IPS-15b (cell line): Measurements from ENCODE around the gene LHFPL2.
"Not testable (repeated sequence)": the region's sequence is repeated elsewhere in the genome, so short reads cannot be mapped to it uniquely, and the experiment has no call there.

Source experiments
- H3K27me3 ChIP-seq: one replicate; pipeline ENCODE4 v1.6.1; 2013; ENCODE audit warnings: low read length; ENCODE audit not compliant: control insufficient read depth, insufficient read depth
- H3K36me3 ChIP-seq: one replicate; pipeline ENCODE4 v1.6.1; 2013; ENCODE audit warnings: low read length; ENCODE audit not compliant: control insufficient read depth, insufficient read depth
- H3K4me1 ChIP-seq: one replicate; pipeline ENCODE4 v1.6.1; 2013; ENCODE audit warnings: mild to moderate bottlenecking, low read length; ENCODE audit not compliant: control insufficient read depth, insufficient read depth
- H3K4me3 ChIP-seq: one replicate; pipeline ENCODE4 v1.5.1; 2013; ENCODE audit warnings: low read depth, low read length
- H3K9ac ChIP-seq: one replicate; pipeline ENCODE4 v1.6.1; 2013; ENCODE audit warnings: low read depth, mild to moderate bottlenecking, low read length
- H3K9me3 ChIP-seq: one replicate; pipeline ENCODE4 v1.6.1; 2013; ENCODE audit warnings: mild to moderate bottlenecking, low read length; ENCODE audit not compliant: control insufficient read depth, insufficient read depth

LHFPL2 gene

GRCh38 chr5:78627175-78627574 lies 21.4 kb downstream of the LHFPL2 start:
- H3K9ac ChIP-seq, result no peak overlapping the region
- H3K36me3 ChIP-seq, result peaks cover 9% of the 10 kb centered on the region
- H3K9me3 ChIP-seq, result no peaks in the 10 kb centered on the region
- no peak overlapping the region for H3K4me3 ChIP-seq
- H3K27me3 ChIP-seq, result no peaks in the 10 kb centered on the region
- H3K4me1 ChIP-seq, result no peaks in the 10 kb centered on the region

- no peak overlapping the region for H3K4me3 ChIP-seq
- no peaks in the 10 kb centered on the region for H3K27me3 ChIP-seq
- H3K9ac ChIP-seq, result no peak overlapping the region
- no peaks in the 10 kb centered on the region for H3K9me3 ChIP-seq
- peaks cover 9% of the 10 kb centered on the region for H3K36me3 ChIP-seq
- H3K4me1 ChIP-seq, result no peaks in the 10 kb centered on the region
Observed at GRCh38 chr5:78626009-78626571, 22.5 kb downstream of the LHFPL2 start.

- Histone ChIP-seq H3K9me3 (no peaks in the 10 kb centered on the region), H3K4me1 (no peaks in the 10 kb centered on the region), H3K27me3 (no peaks in the 10 kb centered on the region), H3K9ac (no peak overlapping the region), H3K4me3 (no peak overlapping the region), H3K36me3 (peaks cover 8% of the 10 kb centered on the region)
Observed at GRCh38 chr5:78624992-78625391, 23.6 kb downstream of the LHFPL2 start.

GRCh38 chr5:78624011-78624541 lies 24.5 kb downstream of the LHFPL2 start:
- H3K36me3 ChIP-seq, result peaks cover 8% of the 10 kb centered on the region

GRCh38 chr5:78622302-78622971 lies 26.1 kb downstream of the LHFPL2 start:
- H3K9me3 ChIP-seq, result no peaks in the 10 kb centered on the region
- peaks cover 8% of the 10 kb centered on the region for H3K36me3 ChIP-seq
- no peaks in the 10 kb centered on the region for H3K4me1 ChIP-seq
- no peaks in the 10 kb centered on the region for H3K27me3 ChIP-seq
- H3K9ac ChIP-seq, result no peak overlapping the region
- H3K4me3 ChIP-seq, result no peak overlapping the region

More at GRCh38 chr5:78624011-78624541, 24.5 kb downstream of the LHFPL2 start:
- Histone ChIP-seq H3K4me3 (no peak overlapping the region), H3K4me1 (no peaks in the 10 kb centered on the region), H3K9ac (no peak overlapping the region), H3K9me3 (no peaks in the 10 kb centered on the region), H3K27me3 (no peaks in the 10 kb centered on the region)

GRCh38 chr5:78621291-78621738 lies 27.3 kb downstream of the LHFPL2 start:
- Histone ChIP-seq H3K4me1 (no peaks in the 10 kb centered on the region), H3K36me3 (peaks cover 8% of the 10 kb centered on the region), H3K27me3 (no peaks in the 10 kb centered on the region), H3K9ac (no peak overlapping the region), H3K9me3 (no peaks in the 10 kb centered on the region), H3K4me3 (no peak overlapping the region)

GRCh38 chr5:78620119-78620518 lies 28.5 kb downstream of the LHFPL2 start:
- not testable (repeated sequence) for H3K9ac ChIP-seq, H3K4me1 ChIP-seq

GRCh38 chr5:78618303-78618702 lies 30.3 kb downstream of the LHFPL2 start:
- Histone ChIP-seq H3K9me3 (no peaks in the 10 kb centered on the region), H3K36me3 (peaks cover 4% of the 10 kb centered on the region), H3K27me3 (no peaks in the 10 kb centered on the region), H3K4me3 (no peak overlapping the region), H3K9ac (no peak overlapping the region), H3K4me1 (no peaks in the 10 kb centered on the region)

More at GRCh38 chr5:78620119-78620518, 28.5 kb downstream of the LHFPL2 start:
- not testable (repeated sequence) for H3K27me3 ChIP-seq, H3K9me3 ChIP-seq, H3K4me3 ChIP-seq, H3K36me3 ChIP-seq

- Histone ChIP-seq H3K4me1 (peaks cover 7% of the 10 kb centered on the region), H3K36me3 (peaks cover 4% of the 10 kb centered on the region), H3K4me3 (no peak overlapping the region), H3K9me3 (no peaks in the 10 kb centered on the region), H3K27me3 (no peaks in the 10 kb centered on the region), H3K9ac (no peak overlapping the region)
Observed at GRCh38 chr5:78615697-78616096, 32.9 kb downstream of the LHFPL2 start.

GRCh38 chr5:78614816-78615215 lies 33.8 kb downstream of the LHFPL2 start:
- no peak overlapping the region for H3K4me3 ChIP-seq
- no peaks in the 10 kb centered on the region for H3K27me3 ChIP-seq
- no peaks in the 10 kb centered on the region for H3K36me3 ChIP-seq
- H3K4me1 ChIP-seq, result peaks cover 7% of the 10 kb centered on the region
- H3K9me3 ChIP-seq, result no peaks in the 10 kb centered on the region
- H3K9ac ChIP-seq, result no peak overlapping the region

GRCh38 chr5:78613756-78614155 lies 34.8 kb downstream of the LHFPL2 start:
- Histone ChIP-seq H3K36me3 (no peaks in the 10 kb centered on the region), H3K9me3 (no peaks in the 10 kb centered on the region), H3K4me1 (peaks cover 7% of the 10 kb centered on the region), H3K27me3 (no peaks in the 10 kb centered on the region), H3K4me3 (no peak overlapping the region), H3K9ac (no peak overlapping the region)

- Histone ChIP-seq H3K9me3 (no peaks in the 10 kb centered on the region), H3K36me3 (no peaks in the 10 kb centered on the region), H3K4me3 (no peak overlapping the region), H3K27me3 (no peaks in the 10 kb centered on the region), H3K4me1 (peaks cover 7% of the 10 kb centered on the region), H3K9ac (no peak overlapping the region)
Observed at GRCh38 chr5:78613151-78613533, 35.4 kb downstream of the LHFPL2 start.
